Activated naive CD4-positive, alpha-beta T cell treated with anti-CD3 and anti-CD28 coated beads, Interleukin-2, amount 10 ng/mL, durations not matched to agents 7 days and 5 days (primary cell): ENCODE data around the gene SCIN.

Experiments
- CTCF ChIA-PET: fragments of 350-600 bp; sonication (Branson Sonifier 250); formaldehyde crosslinking; loops from one replicate; lab custom pipeline; 2021; ENCODE audit warnings: antibody characterized with exemption; lab: Charles Lee
- DNase-seq: peaks from one replicate; pipeline ENCODE4 v3.0.0-alpha.2; 2020
- H3K27ac Mint-ChIP-seq: one replicate; pipeline ENCODE4 v1.8.0; 2021; ENCODE audit warnings: mild to moderate bottlenecking, moderate library complexity, mixed read lengths
- H3K27me3 Mint-ChIP-seq: one replicate; pipeline ENCODE4 v1.8.0; 2021; ENCODE audit warnings: mild to moderate bottlenecking, mixed read lengths
- H3K36me3 Mint-ChIP-seq: one replicate; pipeline ENCODE4 v1.8.0; 2021; ENCODE audit warnings: mixed read lengths
- H3K4me1 Mint-ChIP-seq: one replicate; pipeline ENCODE4 v1.8.0; 2021; ENCODE audit warnings: mixed read lengths
- H3K4me3 Mint-ChIP-seq: one replicate; pipeline ENCODE4 v1.8.0; 2021; ENCODE audit warnings: mild to moderate bottlenecking, moderate library complexity, mixed read lengths
- H3K9me3 Mint-ChIP-seq: one replicate; pipeline ENCODE4 v1.8.0; 2021; ENCODE audit warnings: mixed read lengths

Gene SCIN

DNA sequence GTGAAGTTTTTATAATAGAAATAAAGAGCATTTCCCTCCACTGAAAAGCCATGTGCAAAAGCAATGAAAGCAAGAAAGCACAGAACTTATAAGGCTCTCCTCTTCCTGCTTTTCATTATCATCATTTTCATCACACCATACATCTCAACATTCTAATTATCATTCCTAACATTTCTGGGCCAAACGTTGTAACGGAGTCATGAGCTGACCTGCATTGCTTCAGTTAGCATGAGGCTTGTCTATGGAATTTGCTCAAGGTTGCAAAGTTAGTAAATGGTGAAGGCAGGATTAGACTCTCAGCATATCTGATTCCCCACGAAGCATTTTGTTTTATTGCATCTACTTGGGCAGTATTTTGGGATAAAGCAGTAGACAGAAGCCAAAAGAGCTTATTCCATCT, 11.4 kb downstream of the SCIN start:
- no peak overlapping the region for H3K4me3 Mint-ChIP-seq
- no peak for DNase-seq
- H3K27me3 Mint-ChIP-seq: peaks cover 13% of the 10 kb centered on the region
- CTCF ChIA-PET: no interaction called here
- no peak overlapping the region for H3K27ac Mint-ChIP-seq
- no peaks in the 10 kb centered on the region for H3K9me3 Mint-ChIP-seq
- no peaks in the 10 kb centered on the region for H3K36me3 Mint-ChIP-seq
- H3K4me1 Mint-ChIP-seq: no peaks in the 10 kb centered on the region

DNA sequence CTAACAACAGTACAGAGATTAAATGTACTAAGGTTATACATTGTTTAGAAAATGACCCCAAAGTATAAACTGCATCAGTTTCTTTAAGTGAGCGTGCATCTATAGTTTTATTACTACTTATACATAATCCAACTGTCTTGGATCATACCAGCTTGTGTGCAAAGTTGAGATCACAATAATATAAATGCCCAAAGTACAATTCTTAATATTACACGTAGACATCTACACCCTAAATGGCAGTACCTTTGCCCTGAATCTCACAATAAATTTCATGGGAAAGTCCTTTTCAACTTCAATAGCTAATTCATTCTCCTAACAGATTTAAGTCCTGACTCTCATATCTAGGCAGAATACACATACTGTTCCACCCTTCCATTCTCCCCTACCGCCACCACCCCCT, 11.8 kb downstream of the SCIN start:
- Mint-ChIP-seq H3K27me3 (peaks cover 13% of the 10 kb centered on the region), H3K4me1 (no peaks in the 10 kb centered on the region), H3K9me3 (no peaks in the 10 kb centered on the region), H3K36me3 (no peaks in the 10 kb centered on the region), H3K27ac (no peak overlapping the region), H3K4me3 (no peak overlapping the region)
- no peak for DNase-seq
- CTCF ChIA-PET: no interaction called here

- peaks cover 13% of the 10 kb centered on the region for H3K27me3 Mint-ChIP-seq
- DNase-seq: no peak
- no peaks in the 10 kb centered on the region for H3K4me1 Mint-ChIP-seq
- H3K27ac Mint-ChIP-seq: no peak overlapping the region
- H3K4me3 Mint-ChIP-seq: no peak overlapping the region
- H3K9me3 Mint-ChIP-seq: no peaks in the 10 kb centered on the region
- CTCF ChIA-PET: no interaction called here
- no peaks in the 10 kb centered on the region for H3K36me3 Mint-ChIP-seq
Observed at GRCh38 chr7:12583176-12583575, 12.7 kb downstream of the SCIN start.

GRCh38 chr7:12583922-12584321, 13.4 kb downstream of the SCIN start:
- Mint-ChIP-seq H3K4me3 (no peak overlapping the region), H3K36me3 (no peaks in the 10 kb centered on the region), H3K9me3 (no peaks in the 10 kb centered on the region), H3K27me3 (peaks cover 11% of the 10 kb centered on the region), H3K27ac (no peak overlapping the region), H3K4me1 (no peaks in the 10 kb centered on the region)
- DNase-seq: no peak
- CTCF ChIA-PET: interaction anchor here (1.0 kb wide), 1 partner anchor 55 kb away, joined by 3 read pairs; no protein-coding TSS in a partner anchor

- Mint-ChIP-seq H3K27me3 (peaks cover 10% of the 10 kb centered on the region), H3K4me1 (no peaks in the 10 kb centered on the region), H3K27ac (no peak overlapping the region), H3K9me3 (no peaks in the 10 kb centered on the region), H3K36me3 (no peaks in the 10 kb centered on the region), H3K4me3 (no peak overlapping the region)
- DNase-seq: no peak
- CTCF ChIA-PET: interaction anchor here (1.0 kb wide), 1 partner anchor 54 kb away, joined by 3 read pairs; no protein-coding TSS in a partner anchor
Observed at GRCh38 chr7:12584930-12585329, 14.4 kb downstream of the SCIN start.

- Mint-ChIP-seq H3K36me3 (no peaks in the 10 kb centered on the region), H3K27ac (no peak overlapping the region), H3K9me3 (no peaks in the 10 kb centered on the region), H3K27me3 (peaks cover 6% of the 10 kb centered on the region), H3K4me1 (no peaks in the 10 kb centered on the region), H3K4me3 (no peak overlapping the region)
- CTCF ChIA-PET: no interaction called here
- DNase-seq: no peak
Observed at GRCh38 chr7:12586271-12586670, 15.8 kb downstream of the SCIN start.

DNA sequence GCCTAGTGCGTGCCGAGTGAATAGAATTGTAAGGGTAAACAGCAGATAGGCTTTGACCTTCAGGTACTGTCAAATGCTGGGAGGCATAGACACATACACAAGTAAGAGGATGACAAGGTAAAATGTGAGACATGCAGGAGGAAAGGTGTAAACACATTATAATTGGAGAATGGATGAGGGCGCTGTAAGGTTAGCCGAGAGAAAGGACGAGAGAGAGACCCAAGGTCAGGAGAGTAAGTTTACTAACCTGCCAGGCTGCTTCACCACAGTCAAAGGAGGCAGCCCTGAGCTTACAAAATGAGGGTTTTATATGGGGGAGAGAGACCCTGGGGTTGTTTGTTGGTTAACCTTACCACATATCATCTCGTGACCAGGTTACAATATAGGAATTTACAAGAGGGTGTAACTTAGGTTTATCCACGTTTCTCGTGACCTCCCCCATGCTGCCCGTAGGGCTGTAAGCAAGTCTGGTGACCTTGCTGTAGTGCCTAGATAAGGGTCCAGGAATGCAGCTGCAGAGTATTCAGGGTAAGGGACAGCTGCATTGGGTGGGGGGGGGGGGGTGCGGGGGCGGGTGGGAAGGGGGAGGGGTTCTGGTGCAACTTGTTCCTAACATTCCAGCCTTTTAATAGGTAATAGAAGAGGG, 17.9 kb downstream of the SCIN start:
- Mint-ChIP-seq H3K4me3 (no peak overlapping the region), H3K27ac (no peak overlapping the region), H3K4me1 (no peaks in the 10 kb centered on the region), H3K9me3 (no peaks in the 10 kb centered on the region), H3K36me3 (no peaks in the 10 kb centered on the region), H3K27me3 (peaks cover 6% of the 10 kb centered on the region)
- DNase-seq: no peak
- CTCF ChIA-PET: no interaction called here

DNA sequence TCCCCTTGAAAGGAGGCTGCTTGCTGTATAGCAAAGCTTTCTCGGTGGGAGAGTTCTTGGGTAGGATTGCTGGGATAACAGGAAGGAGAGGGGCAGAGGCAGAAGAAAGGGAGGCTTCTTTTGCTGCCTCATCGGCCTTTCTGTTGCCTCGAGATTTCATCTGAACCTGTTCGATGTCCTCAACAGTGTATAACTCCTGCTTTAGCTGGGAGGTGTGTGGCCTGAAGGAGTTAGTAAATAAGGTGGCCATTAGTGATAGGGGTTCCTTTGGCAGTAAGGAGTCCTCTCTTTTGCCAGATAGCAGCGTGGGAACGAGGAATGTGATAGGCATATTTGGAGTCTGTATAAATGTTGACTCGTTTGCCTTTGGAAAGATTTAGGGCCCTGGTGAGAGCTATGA, 20.0 kb downstream of the SCIN start:
- no peak overlapping the region for H3K4me3 Mint-ChIP-seq
- H3K27ac Mint-ChIP-seq: no peak overlapping the region
- CTCF ChIA-PET: interaction anchor here (1.2 kb wide), 1 partner anchor 33 kb away, joined by 3 read pairs; no protein-coding TSS in a partner anchor
- no peaks in the 10 kb centered on the region for H3K27me3 Mint-ChIP-seq
- H3K36me3 Mint-ChIP-seq: no peaks in the 10 kb centered on the region
- DNase-seq: no peak
- H3K9me3 Mint-ChIP-seq: peaks cover 1% of the 10 kb centered on the region
- no peaks in the 10 kb centered on the region for H3K4me1 Mint-ChIP-seq

- CTCF ChIA-PET: interaction anchor here (1.2 kb wide), 1 partner anchor 30 kb away, joined by 3 read pairs; no protein-coding TSS in a partner anchor
- H3K27me3 Mint-ChIP-seq: no peaks in the 10 kb centered on the region
- DNase-seq: no peak
- peaks cover 1% of the 10 kb centered on the region for H3K9me3 Mint-ChIP-seq
- no peaks in the 10 kb centered on the region for H3K36me3 Mint-ChIP-seq
- no peak overlapping the region for H3K27ac Mint-ChIP-seq
- H3K4me3 Mint-ChIP-seq: no peak overlapping the region
- H3K4me1 Mint-ChIP-seq: no peaks in the 10 kb centered on the region
Observed at GRCh38 chr7:12594122-12594897, 23.8 kb downstream of the SCIN start.

- Mint-ChIP-seq H3K4me1 (no peaks in the 10 kb centered on the region), H3K36me3 (no peaks in the 10 kb centered on the region), H3K4me3 (no peak overlapping the region), H3K27ac (no peak overlapping the region), H3K9me3 (peaks cover 1% of the 10 kb centered on the region), H3K27me3 (no peaks in the 10 kb centered on the region)
- DNase-seq: no peak
- CTCF ChIA-PET: interaction anchor here (1.2 kb wide), 1 partner anchor 29 kb away, joined by 3 read pairs; no protein-coding TSS in a partner anchor
Observed at GRCh38 chr7:12595148-12595547, 24.6 kb downstream of the SCIN start.

- Mint-ChIP-seq H3K36me3 (no peaks in the 10 kb centered on the region), H3K27me3 (no peaks in the 10 kb centered on the region), H3K4me1 (no peaks in the 10 kb centered on the region), H3K27ac (no peak overlapping the region), H3K9me3 (peaks cover 1% of the 10 kb centered on the region), H3K4me3 (no peak overlapping the region)
- DNase-seq: no peak
- CTCF ChIA-PET: no interaction called here
Observed at GRCh38 chr7:12596225-12596790, 25.8 kb downstream of the SCIN start.

DNA sequence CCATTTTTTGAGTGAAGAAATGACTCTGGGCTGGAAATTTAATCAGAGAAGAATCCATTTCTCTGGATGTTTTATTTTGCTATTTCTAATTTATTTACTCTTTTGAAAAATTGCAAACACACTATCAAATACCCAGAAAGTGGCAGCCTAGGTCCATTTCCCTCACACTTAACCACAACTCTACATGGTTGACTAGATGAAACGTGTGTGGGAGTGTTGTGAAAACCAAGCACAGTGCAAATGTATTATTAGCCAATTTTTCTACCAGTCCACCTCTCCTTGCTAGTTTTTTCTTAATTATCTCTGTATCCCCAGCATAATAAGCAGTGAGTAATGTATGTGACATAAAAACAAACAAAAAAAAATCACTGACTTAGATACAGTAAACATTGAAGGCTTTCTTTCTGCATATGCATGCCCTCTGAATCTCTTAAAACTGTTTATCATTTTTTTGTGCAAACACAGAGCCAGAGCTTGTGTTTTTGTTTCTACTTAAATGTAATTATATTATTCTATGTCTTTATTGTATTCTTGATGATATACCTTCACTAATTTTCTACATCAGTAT, 30.9 kb downstream of the SCIN start:
- Mint-ChIP-seq H3K36me3 (no peaks in the 10 kb centered on the region), H3K27me3 (no peaks in the 10 kb centered on the region), H3K4me3 (no peak overlapping the region), H3K4me1 (no peaks in the 10 kb centered on the region), H3K27ac (no peak overlapping the region), H3K9me3 (no peaks in the 10 kb centered on the region)
- DNase-seq: no peak
- CTCF ChIA-PET: no interaction called here

DNA sequence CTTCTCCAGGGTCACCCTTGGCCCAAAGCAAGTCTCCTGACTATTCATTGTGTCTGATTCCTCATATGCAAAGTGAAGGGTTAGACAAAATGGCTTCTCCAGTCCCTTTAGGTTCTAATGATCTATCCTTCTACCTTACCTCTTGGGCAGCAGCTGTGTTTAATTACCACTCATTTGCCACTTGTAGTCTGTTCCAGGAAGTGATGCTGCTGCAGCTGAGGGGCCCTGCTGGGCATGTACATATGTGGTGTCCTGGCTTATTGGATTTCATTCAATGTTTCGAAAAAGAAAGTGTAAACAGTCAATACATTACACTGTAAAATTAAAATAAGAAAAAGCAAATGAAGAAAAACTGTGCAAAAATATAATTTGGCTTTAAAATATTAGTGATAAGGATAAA, 36.6 kb downstream of the SCIN start:
- no peak overlapping the region for H3K27ac Mint-ChIP-seq
- no peaks in the 10 kb centered on the region for H3K36me3 Mint-ChIP-seq
- no peak overlapping the region for H3K4me3 Mint-ChIP-seq
- no peaks in the 10 kb centered on the region for H3K9me3 Mint-ChIP-seq
- no peaks in the 10 kb centered on the region for H3K27me3 Mint-ChIP-seq
- no peaks in the 10 kb centered on the region for H3K4me1 Mint-ChIP-seq
- no peak for DNase-seq
- CTCF ChIA-PET: no interaction called here

- CTCF ChIA-PET: no interaction called here
Observed at GRCh38 chr7:12609561-12609960, 39.0 kb downstream of the SCIN start.

More at GRCh38 chr7:12609561-12609960, 39.0 kb downstream of the SCIN start:
- no peak for DNase-seq
- H3K4me3 Mint-ChIP-seq: no peak overlapping the region
- no peaks in the 10 kb centered on the region for H3K9me3 Mint-ChIP-seq
- no peak overlapping the region for H3K27ac Mint-ChIP-seq
- H3K27me3 Mint-ChIP-seq: no peaks in the 10 kb centered on the region
- H3K36me3 Mint-ChIP-seq: no peaks in the 10 kb centered on the region
- no peaks in the 10 kb centered on the region for H3K4me1 Mint-ChIP-seq
